Measurements from ENCODE around the gene RGPD6.
"Not testable (repeated sequence)": the region's sequence is repeated elsewhere in the genome, so short reads cannot be mapped to it uniquely, and the experiment has no call there.

The RGPD6 gene

DNA sequence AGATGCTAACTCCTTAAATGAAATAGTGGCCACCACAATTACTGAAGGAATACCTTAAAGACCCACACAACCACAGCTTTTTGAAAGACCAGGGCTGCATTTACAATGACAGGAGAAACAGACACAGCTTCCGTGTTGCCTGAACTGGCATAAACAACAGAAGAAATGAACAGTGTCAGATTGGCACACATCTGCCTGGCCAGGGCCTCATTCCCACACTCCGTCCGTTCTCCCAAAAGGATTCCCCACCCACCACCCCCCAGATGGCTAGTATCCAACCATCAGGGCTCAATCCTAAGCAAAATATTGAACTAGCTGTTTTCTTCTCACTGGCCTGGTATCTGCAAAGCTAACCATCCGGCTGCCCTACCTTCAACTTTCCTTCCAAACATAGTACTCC lies 96.9 kb downstream of the RGPD6 start:
- not testable (repeated sequence) for DNase-seq

DNA sequence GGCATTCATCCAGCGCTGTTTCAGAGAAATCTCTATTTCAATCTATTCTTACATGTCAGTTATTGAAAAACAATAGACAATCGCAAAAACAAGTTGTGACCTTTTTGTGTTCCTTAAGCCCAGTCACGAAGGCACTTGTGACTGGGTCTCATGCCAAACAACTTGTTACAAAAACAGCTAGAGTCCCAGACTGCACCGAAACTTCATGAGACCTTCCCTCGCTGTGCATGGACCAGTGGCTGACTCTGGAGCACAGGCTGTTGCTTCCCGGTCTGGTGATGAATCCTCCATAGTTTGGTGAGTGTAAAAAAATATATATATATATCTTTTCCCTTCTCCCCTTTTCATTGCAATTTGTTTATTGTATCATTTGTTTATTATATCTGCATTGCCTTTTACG lies 99.7 kb downstream of the RGPD6 start:
- not testable (repeated sequence) for DNase-seq

DNA sequence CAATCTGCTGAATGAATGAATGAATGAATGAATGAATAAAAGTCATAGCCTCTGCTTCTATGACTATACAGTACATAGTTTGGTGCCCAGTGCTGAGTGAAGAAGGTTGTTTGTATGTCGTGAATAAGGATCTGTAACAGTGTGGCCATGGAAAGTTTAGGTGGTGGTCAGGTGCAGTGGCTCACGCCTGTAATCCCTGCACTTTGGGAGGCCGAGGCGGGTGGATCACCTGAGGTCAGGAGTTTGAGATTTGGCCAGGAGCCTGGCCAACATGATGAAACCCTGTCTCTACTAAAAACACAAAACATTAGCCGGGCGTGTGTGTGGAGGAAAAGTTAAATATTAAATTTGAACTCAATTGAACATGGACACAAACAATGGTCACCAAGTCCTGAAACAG lies 100.1 kb downstream of the RGPD6 start:
- not testable (repeated sequence) for DNase-seq

DNA sequence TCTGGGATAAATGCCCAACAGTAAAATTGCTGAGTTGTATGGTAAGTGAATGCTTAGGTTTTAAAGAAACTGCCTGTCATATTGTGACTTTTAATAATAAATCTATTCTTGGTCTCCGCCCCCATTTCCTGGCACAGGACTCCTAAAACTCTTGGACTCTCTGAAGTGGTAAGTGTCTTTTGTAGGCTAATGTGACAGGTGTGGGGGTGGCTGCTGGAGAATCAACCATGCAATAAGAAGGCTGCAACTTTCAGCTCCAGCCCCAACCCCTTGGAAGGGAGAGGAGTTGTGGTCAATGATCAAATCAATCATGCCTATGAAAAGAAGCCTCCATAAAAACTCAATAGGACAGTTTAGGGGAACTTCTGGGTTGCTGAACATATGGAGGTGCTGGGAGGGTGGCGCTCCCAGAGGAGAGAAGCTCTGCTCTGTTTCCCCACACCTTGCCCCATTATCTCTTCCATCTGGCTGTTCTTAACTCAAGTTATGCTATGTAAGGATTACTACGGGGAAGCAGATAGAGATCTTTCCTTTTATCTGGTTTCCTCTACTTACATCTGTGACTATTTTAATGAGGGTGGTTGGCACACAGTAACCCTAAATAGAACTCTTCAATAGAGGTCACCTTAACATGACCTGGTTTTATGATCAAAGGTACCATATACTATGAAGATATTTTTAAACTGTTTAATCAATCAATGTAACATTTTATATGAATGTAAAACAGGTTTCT lies 101.2 kb downstream of the RGPD6 start:
- not testable (repeated sequence) for DNase-seq

DNA sequence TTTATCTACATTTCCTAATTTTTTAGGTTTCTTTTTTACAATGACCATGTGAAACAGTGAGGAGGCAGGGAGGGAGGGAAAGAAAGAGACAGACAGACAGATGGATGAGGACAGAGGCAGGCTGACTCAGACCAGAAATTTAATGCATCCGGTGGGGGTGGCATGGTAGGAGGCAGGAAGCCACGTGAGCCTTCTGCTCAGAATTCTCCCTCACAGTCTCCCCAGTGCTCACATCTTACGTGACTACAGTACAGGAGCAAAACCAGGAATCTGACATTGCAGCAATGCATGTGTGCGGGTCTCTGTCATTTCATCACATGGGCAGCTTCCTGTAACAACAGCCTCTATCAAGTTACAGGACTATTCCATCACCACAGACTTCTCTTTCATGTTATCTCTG lies 102.1 kb downstream of the RGPD6 start:
- DNase-seq = not testable (repeated sequence)

DNA sequence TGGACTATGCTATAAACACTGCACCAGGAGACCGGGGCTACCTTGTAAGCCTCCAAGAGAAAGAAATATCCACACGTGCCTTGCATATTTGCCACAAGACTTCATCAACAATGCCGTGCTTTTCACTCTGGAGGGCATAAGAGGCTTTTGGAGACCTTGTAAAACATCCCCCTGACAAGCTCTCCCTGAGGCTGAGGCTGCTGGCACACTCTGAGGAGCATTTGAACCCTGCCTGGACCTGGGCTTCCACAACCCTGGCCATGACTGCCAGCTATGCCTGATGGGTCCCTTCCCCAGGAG lies 104.0 kb downstream of the RGPD6 start:
- DNase-seq = not testable (repeated sequence)

DNA sequence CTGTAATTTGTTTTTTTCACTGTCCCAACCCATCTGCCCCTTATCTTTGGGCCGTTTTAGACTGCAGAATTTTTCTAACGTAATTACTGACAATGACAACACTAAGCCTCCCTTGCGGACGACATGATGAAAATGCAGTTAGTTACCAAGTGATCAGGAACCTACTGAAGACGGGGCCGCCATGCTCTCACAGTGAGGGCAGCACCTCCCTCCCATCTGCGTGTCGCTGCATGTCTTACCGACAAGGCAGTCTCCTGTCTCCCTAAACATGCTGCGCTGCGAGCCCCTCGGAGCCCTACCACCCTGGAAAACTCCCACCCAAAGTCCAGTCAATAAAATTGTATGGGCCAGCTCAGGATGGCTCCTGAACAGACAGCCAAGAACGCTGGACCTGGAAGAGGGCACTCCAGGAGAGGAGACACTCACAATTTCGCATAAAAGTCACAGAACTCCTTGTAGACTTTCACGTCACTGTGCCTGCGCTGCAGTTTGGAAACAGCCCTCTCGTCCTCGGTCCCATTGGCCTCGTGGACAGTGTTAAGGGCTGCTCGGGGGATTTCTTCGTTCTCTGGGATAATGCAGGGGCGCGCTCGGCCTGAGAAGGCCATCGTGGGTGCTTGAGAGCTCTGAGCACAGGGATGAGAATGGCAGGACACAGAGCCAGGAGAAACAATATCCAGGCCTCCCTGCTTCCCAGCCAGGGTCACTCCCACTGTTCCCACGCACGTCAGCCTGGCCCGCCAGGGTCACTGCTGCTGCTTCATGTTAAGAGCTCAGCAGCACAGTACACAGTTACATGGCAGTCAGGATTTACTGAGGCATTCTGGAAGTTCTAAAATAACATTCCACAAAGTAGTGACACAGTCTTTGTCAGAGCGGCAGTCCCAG lies 104.6 kb downstream of the RGPD6 start, which contains the start of gene LIMS4:
Gene LIMS4, minus strand, starts transcription at position 646 of the 888 bp plus-strand sequence. Its CDS starts 38 bp downstream, at position 608.
- DNase-seq = not testable (repeated sequence)

DNA sequence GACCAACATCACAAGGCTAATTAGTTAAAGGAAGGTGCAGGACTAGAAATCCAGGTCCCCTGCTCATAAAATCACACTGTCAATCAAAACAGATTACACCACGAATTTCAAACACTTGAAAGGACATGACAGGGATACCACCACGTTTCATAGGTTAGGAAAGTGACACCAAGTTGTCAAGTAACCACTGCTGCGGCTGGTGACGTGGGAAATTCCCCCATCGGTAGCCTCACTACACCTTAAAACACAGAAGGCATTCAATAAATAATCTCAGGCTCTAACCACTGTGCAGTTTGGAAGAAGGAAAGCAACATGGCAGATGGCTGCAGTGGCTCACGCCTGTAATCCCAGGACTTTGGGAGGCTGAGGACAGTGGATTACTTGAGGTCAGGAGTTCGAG lies 108.1 kb downstream of the RGPD6 start:
- not testable (repeated sequence) for DNase-seq

DNA sequence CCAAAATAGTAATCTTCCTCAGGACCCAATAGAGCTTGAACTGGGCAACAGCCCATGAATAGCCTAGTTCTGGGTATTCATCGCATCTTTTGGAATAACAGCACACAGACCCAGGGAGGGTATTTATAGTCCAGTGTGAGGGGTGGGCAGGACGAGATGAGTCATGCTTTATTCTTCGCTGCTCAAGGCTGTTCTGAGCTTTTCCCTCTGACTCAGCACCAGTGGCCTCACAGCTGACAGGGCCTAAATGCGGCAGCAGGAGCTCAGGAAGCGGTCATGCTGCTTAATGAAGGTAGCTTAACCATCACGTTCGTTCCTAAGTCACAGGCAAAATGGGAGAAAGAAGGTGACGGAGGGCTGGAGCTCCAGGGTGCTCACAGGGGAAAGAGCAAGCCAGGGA lies 111.7 kb downstream of the RGPD6 start:
- DNase-seq = not testable (repeated sequence)
